Activated T-cell treated with anti-CD3 and anti-CD28 coated beads for 24 hours (primary cell): Measurements from ENCODE around the gene KCNE5.
"Not testable (repeated sequence)": the region's sequence is repeated elsewhere in the genome, so short reads cannot be mapped to it uniquely, and the experiment has no call there.

Experiments
- DNase-seq: peaks from one replicate; pipeline ENCODE4 v3.0.0-alpha.2; 2020; ENCODE audit warnings: low read depth

The KCNE5 gene, protein sequence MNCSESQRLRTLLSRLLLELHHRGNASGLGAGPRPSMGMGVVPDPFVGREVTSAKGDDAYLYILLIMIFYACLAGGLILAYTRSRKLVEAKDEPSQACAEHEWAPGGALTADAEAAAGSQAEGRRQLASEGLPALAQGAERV

DNA sequence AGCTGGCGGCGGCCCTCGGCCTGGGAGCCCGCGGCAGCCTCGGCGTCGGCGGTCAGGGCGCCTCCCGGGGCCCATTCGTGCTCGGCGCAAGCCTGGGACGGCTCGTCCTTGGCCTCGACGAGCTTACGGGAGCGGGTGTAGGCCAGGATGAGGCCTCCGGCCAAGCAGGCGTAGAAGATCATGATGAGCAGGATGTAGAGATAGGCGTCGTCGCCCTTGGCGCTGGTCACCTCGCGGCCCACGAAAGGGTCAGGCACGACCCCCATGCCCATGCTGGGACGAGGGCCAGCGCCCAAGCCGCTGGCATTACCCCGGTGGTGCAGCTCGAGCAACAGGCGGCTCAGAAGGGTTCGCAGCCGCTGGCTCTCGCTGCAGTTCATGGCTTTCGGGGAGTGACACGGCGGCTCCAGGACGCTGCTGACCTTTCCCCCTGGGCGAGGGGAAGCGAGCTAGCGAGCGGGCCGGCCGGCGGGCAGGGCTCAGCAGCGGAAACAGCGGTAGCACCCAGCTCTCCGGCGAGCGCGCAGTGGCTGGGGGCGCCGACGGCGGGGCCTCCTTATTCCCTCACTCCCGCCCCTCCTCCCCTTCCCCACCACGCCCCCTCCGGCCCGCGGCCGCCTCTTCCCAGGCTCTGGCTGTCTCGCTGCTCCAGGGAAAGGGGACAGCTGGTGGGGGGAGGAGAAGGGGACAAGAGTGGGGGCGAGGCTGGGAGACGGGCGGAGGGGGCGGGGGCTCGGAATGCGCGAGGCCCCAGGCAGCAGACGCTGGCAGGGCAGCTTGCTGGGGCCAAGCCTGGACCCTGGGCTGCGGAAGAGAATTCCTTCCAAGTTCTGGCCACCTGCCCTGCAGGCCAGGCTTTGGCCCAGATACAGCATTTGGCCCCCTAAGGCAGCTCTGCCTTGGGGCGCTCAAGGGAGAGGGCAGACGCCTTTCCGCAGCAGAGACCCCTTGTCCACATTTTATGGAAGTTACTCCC is at the start of gene KCNE5:
Gene KCNE5, minus strand, starts transcription at position 532 of the 976 bp plus-strand sequence. Its CDS starts 152 bp downstream, at position 380.
- no peak for DNase-seq

DNA sequence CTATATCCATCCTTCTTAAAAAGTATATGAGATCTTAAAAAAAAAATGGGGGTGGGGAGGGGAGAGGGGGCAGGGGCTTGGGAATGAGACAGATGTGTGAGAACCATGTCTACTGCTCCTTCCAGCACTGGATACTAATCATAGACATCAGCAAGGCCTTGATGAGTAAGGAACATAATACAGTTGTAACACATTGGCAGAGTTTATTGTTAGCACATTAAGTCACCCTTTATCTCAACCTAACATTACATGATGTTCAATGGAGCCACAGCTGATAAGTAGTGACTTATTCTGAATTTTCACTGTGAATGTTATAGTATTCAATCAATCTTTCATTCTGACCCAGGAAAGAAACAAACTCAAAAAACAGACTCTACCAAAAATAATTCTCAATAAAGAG is 47.3 kb upstream of the KCNE5 start:
- DNase-seq: no peak

GRCh38 chrX:109671170-109671569 is 46.2 kb upstream of the KCNE5 start:
- DNase-seq: not testable (repeated sequence)

DNA sequence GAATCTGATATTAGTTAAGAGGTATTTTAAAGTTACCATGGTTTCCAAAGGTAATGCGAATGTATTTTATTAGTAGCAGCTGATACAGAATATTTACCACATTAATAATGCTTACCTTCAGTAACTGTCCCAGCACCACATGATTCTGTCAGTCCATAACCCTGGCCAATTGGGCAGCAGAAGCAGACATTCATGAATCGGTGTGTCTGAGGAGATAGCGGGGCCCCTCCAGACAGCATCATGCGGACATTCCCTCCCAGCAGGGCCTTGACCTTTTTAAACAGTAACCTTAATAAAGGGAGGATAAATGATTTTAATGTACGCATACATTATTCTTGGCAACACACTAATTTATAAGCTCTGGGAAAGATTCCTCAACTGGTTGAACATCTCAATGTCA is 43.0 kb upstream of the KCNE5 start:
- no peak for DNase-seq

DNA sequence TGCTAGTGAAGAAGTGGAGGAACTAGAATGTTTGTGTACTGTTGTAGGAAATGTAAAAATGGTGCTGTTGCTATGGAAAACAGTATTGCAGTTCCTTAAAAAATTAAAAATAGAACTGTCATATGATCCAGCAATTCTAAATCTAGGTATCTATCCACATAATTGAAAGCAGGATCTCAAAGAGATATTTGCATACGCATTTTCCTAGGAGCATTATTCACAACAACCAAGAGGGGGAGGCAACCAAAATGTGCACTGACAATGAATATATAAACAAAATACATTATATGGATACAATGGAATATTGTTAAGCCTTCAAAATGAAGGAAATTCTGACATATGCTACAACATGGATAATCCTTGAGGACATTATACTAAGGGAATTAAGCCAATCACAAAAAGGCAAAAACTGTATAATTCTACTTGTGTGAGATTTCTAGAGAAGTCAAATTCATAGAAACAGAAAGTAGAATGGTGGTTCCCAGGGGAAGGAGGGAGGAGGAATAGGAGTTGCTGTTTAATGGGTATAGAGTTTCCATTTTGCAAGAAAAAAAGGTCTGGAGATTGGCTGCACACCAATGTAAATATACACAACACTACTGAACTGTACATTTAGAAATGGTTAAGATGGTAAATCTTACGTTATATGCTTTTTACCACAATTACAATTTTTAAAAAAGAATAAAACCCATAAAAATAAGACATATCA is 35.6 kb upstream of the KCNE5 start:
- DNase-seq: no peak

DNA sequence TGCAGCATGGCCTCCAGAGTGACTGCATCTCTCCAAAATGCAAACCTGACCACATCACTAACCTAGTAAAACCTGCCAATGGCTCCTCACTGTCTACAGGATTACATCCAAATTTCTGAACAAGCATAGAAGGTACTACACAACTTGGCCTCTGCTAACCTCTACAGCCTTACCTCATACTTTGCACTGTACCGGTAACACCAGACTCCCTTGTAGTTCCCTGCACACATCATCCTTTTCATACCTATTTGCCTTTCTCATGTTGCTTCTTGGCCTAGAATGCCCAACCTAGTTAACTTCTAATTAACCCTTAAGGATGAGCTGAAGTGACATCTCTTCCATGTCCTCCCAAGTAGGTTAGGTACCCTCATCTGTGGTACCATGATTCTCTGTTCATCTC is 33.4 kb upstream of the KCNE5 start:
- DNase-seq: no peak

GRCh38 chrX:109657364-109657763 is 32.4 kb upstream of the KCNE5 start:
- not testable (repeated sequence) for DNase-seq

- no peak for DNase-seq
Measured at GRCh38 chrX:109656774-109657173, 31.8 kb upstream of the KCNE5 start.

DNA sequence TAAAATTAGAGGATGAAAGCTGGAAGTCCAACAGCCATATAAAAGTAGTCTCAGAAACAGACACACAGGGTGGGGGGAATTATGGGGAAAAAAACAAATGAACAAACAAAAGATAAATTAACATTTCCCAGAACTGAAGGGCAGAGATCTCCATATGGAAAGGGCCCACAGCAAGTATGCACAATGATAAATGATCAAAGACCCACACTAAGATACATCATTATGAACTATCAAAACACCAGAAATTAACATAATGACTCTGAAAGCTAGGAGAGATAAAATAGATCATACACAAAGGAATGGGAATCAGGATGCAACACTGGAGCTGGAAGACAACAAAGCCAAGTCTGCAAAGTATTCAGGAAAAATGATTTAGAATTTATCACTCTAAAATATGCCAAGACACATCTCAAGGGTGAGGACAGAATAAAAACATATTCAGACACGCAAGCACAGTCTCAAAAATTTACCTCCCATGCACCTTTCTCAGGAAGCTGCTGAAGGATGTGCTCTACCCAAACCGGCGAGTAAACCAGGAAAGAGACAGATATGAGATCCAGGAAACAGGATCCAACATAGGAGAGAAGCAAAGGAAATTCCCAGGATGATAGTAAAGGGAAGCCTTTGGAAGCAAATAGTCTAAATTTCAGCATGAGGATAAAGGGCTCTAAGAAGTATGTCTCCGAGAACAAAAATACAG is 30.7 kb upstream of the KCNE5 start:
- DNase-seq: no peak

GRCh38 chrX:109654516-109655109 is 29.6 kb upstream of the KCNE5 start:
- no peak for DNase-seq

GRCh38 chrX:109644671-109645070 is 19.7 kb upstream of the KCNE5 start:
- DNase-seq: not testable (repeated sequence)

GRCh38 chrX:109643687-109644086 is 18.7 kb upstream of the KCNE5 start:
- DNase-seq: no peak

GRCh38 chrX:109638158-109638557 is 13.2 kb upstream of the KCNE5 start:
- DNase-seq: no peak

DNA sequence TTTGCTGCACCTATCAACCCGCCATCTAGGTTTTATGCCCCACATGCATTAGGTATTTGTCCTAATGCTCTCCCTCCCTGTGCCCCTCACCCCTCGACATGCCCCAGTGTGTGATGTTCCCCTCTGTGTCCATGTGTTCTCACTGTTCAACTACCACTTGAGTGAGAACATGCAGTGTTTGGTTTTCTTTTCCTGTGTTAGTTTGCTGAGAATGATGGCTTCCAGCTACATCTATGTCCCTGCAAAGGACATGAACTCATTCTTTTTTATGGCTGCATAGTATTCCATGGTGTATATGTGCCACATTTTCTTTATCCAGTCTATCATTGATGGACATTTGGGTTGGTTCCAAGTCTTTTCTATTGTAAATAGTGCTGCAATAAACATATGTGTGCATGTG is 12.5 kb upstream of the KCNE5 start:
- not testable (repeated sequence) for DNase-seq

- DNase-seq: no peak
Measured at GRCh38 chrX:109635146-109635545, 10.2 kb upstream of the KCNE5 start.

DNA sequence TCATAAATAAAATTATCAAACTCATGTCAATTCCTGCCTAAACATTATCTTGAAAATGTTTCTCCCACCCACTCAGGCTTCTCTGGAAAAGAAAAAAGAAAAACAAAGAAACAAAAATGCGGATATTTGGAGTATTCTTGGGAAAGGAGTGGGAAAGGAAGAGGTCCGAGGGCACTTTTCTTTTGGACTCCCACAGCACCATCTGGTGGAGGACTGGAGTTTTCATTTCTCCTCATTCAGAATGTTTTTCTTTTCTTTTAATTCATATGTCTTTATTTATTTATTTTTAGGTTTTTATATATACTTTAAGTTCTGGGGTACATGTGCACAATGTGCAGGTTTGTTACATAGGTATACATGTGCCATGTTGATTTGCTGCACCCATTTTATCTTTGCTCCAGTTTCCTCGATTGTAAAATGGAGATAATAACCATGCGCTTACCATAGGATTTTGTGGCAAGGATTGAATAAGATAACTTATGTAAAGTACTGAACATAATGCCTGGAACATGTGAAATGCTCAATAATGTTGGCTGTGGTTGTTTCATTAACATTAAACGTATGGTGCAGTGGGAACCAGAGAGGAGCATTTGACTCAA is 8.0 kb upstream of the KCNE5 start:
- DNase-seq: no peak

DNA sequence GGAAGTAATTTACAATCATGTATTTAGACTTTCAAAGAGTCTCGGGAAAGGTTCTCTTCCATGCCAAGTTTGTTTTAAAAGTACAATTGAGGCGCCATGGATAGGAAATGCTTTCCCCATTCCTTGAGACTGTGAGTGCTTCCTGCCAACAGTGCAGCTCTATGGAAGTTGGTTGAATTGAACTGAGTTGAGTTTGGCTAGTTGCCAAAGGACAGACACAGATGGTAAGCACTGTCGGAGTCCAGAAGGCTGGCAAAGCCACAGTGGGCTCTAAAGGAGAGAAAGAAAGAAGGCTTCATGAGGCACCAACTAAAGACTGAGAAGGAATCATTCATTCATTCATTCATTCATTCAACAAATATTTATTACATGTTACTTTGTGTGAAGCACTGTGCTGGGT is 4.3 kb upstream of the KCNE5 start:
- DNase-seq: no peak

- no peak for DNase-seq
Measured at GRCh38 chrX:109626637-109627036, 1.7 kb upstream of the KCNE5 start.

- DNase-seq: no peak
Measured at GRCh38 chrX:109623997-109624396, 975 bp downstream of the KCNE5 start.

GRCh38 chrX:109622270-109622669 is 2.7 kb downstream of the KCNE5 start:
- no peak for DNase-seq

DNA sequence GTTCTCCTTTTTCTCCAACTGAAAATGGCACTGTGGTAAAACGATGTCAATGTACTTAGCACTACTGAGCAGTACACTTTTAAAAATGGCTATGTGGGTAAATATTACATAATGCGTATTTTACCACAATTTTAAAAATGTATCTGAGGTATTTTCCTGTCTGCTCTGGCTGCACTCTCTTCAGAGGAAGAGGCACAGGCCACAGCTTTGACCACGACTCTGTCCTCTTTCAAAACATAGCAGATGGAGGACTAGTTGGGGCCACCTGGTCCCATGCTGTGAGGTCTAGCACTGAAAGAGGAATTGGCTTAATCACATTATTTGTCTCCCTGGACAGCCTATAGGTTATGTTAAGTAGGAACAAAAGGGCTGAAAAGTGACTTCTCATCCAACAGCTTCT is 5.2 kb downstream of the KCNE5 start:
- no peak for DNase-seq
